Germinal center (tissue), 1 donor: ENCODE results near the gene S100P.
A peak's percentile ranks its signal among the peaks of the same experiment; 100 is the strongest.

Experiments
- DNase-seq: peaks from one replicate; pipeline ENCODE4 v3.0.0; 2012; ENCODE audit warnings: mixed read lengths, low spot score

S100P gene

DNA sequence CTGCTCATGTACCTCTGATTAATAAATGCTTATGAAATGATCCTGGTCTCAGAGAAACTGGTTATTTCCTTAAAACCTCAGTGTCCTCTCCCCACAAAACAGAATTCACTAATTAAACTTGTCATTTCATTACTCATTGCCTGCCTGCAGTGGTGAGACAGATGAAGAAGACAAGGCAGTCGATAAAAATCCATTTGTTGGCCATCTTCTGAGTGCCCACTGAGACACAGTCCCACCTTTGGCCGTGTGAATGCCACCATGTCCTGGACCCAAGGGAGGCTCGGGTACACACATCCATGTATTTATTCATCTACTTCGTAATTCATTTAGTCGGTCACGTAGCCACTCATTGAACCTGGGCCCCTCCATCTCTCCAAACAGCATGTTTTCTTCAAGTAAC lies 3.5 kb downstream of the S100P start:
- DNase-seq: no peak

DNA sequence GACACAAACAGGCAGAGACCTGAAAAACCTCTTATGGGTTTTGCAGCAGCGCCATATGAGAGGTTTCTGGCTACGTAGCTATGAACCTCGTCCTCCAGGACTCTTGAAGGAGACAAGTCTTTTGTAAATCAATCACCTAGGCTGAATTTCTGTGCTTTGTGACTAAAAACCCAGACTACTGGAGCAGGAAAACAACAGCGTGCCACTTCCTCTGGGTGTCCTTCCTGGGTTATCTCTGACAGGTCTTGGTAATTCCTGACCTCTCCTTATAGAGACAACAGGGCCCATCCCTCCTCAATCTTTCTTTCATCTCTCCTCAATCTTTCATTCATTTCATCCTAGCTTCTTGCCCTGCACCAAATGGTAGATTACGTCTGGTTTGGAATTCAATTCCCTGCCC lies 5.7 kb downstream of the S100P start:
- DNase-seq: no peak

DNA sequence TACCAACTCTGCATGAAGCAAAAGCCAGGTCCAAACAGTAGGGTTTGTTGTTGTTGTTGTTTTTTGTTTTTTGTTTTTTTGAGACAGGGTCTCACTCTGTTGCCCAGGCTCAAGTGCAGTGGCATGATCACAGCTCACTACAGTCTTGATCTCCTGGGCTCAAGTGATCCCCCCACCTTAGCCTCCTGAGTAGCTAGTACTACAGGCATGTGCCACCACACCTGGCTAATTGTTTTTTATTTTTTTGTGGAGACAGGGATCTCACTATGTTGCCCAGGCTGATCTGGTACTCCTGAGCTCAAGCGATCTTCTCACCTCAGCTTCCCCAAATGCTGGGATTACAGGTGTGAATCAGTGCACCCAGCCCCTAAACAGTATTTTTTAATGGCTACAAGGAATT lies 6.2 kb downstream of the S100P start:
- no peak for DNase-seq

DNA sequence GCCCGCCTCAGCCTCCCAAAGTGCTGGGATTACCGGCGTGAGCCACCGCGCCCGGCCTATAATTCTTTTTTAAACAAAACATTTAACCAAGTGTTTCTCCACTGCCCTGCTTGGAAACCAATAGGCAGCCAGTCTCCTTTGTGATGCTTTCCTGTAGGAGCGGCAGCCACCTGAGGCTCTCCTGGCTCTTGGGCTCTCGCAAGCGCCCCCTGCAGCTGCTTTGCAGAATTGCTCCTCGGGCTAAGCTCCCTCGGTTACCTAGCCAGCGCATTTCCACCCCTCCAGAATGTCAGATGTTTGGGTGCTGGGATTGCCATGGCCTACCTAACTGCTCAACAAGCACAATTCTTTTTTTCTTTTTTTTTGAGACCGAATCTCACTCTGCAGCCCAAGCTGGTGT lies 7.7 kb downstream of the S100P start:
- no peak for DNase-seq

DNA sequence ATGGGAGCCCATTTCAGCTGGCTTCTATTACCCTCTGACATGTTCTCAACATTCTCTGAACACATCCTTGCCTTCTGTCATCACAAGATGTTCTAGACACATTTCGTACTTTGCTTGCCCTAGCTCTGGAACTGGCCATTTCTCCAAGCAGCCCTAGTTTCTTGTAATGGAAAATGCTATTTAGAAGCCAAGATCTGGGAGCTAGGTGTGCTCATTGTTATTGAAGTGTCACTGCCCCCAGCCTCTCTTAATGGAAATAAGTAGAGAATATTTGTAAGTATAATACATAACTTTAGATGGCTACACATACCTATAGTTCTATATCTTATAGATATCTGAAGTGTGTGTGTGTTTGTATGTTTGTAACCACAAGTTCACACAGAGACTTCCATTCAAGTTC lies 9.1 kb downstream of the S100P start:
- no peak for DNase-seq

DNA sequence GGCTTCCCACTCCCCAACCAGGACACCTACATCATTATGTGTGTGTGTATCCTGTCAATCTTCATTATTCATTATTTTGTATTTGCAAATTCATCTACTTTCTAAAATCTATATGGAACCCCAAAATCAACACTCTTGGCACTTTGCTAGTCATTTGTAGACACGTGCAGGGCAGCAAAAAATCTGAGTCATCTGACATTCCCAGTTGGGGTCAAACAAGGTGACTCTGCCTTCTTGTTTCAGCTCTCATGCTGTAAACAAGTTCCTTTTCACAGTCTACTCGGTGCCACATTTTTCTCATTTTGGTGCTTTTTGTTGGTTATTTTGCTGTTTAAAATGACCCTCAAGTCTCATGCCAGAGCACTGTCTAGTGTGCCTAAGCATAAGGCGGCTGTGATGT lies 10.1 kb downstream of the S100P start:
- DNase-seq: no peak

DNA sequence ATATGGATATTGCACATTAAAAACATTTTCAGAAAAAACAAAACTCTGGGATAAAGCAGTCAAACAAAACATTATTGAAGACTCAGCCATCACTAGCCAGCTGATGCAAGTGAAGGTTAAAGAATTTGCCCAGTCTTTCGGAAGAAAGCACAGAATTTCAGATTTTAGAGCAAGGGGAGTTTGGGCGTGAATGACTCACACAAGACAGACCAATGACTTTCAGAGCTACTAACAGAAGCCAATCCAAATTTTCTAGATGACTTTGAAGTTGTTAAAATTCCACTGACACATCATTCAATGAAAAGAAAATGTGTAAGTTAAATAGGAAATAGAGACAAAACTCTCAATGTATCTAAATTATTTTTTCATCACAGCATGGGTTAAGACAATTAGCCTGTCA lies 12.0 kb downstream of the S100P start:
- DNase-seq: no peak

DNA sequence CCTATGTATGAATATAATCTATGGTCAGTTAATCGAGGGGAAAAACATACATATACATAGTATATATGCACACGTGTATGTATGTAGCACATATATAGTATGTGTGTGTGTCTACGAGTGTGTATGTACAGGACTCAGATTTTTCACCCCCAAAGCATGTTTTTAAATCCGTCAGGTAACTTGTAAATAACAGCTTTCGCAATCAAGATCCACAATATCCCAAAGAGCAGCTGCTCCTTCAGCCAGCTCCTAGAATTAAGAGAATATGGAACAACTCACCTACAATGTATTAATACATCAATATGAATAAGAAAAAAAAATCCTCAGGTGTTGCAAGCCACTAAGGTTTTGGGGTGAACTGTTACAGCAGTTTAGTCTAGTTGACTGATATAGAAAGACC lies 12.5 kb downstream of the S100P start:
- DNase-seq: no peak

DNA sequence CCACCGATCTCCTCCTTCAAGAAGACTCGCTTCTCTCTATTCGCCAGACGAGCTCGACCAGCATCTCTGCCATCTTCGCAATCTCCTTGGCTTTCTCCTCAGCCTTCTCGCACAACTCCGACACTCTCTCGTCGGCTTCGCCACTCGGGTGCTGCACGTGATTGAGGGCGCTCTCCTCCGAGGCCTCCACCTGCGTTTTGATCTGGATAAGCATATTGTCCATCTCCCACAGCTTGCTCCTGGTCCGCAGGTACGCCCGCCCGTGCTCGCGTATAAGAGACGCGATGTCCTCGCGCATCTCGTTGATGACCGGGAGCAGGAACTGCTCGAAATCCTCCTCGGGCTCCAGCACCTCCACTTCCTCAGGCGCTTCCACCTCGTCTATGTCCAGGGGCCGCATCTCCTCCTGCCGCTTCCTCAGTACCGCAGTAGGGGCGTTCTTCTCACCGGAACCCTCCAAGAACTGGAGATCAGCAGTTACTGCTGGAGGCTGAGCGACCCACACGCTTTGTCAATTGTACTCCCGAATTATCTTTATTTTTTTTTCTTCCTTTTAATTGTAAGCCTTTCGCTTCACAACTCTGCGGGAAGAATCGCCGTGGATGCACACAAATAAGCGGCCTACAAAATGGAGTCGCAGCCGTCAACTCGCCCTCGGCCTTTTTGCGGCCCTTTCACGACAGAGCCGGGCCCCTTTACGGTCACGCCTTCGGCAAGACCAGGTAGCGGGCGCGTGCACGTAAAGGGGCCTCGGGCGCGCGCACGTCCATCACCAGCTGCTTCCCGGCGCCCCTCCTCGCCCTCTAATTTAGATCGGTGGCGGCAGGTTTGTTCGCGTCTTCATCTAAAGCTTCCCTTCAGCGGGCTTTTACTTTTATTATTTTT lies 15.8 kb downstream of the S100P start, which contains the start of gene MRFAP1L1:
Gene MRFAP1L1 (minus strand): TSS at position 636 of the 885 bp plus-strand sequence. CDS start 236 bp downstream, at position 400.
- DNase-seq: peak; percentile 95

DNA sequence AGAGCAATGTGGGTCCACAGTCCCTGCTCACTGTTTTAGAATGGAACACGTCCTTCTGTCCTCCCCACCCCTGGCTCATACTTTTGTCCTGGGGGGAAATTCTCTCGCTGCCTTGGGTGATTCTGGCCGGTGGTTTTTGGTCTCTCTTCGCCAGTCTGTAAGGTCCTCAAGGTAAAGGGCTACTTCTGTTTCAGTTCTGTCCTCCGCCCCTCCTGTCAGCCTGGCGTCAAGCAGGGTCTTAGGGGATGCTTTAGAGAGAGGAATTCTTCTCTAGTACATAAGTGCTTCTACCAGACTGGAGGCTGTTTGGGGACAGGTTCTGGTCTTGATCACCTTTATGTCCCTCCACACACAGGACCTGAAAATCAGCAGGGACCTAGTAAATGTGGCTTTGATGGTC lies 16.6 kb downstream of the S100P start:
- DNase-seq: no peak

DNA sequence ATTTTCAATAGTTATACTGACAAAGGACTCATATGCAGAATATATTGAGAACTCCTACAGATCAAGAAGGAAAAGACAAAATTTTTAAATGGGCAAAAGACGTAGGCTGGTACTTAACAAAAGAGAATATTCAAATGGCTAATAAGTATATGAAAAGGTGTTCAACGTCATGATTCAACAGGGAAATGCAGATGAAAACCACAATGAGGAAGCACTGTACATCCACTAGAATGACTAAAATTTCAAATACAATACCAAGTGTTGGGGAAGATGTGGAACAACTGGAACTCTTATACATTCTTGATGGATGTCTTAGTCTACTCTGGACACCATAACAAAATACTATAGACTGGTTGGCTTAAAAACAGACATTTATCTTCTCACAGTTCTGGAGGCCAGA lies 17.3 kb downstream of the S100P start:
- DNase-seq: no peak

DNA sequence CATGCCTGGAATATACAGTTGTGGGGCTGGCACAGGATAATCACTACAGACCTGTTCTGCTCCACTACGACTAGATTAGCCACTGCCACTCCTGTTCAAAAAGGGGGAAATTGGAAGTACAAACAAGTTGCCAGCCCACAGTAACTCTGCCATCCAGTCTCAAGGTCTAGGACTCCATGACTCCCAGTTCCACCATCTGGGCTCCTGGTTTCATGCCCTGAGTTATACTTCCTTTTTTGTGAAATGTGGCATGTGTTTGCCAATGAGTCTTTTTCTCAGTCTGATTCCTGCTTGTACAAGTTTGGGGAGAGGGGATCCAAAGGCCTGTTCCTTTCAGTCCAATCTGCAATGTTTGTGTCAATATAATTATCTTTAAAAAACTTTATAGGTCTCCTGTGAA lies 21.3 kb downstream of the S100P start:
- DNase-seq: no peak

DNA sequence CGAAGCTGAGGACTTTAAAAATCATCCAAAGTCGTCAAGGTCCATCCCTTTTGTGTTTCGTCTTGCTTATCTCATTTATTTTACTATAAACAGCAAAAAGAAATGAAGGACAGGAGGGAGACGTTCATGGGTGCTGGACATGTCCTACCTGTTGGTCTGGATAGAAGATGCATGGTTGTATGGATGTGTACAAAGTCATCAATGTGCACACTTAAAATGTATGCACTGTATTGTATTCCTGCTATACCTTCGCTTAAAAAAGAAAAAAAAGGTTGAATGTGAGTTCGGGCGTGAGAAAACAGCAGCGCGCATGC lies 22.0 kb downstream of the S100P start:
- no peak for DNase-seq

DNA sequence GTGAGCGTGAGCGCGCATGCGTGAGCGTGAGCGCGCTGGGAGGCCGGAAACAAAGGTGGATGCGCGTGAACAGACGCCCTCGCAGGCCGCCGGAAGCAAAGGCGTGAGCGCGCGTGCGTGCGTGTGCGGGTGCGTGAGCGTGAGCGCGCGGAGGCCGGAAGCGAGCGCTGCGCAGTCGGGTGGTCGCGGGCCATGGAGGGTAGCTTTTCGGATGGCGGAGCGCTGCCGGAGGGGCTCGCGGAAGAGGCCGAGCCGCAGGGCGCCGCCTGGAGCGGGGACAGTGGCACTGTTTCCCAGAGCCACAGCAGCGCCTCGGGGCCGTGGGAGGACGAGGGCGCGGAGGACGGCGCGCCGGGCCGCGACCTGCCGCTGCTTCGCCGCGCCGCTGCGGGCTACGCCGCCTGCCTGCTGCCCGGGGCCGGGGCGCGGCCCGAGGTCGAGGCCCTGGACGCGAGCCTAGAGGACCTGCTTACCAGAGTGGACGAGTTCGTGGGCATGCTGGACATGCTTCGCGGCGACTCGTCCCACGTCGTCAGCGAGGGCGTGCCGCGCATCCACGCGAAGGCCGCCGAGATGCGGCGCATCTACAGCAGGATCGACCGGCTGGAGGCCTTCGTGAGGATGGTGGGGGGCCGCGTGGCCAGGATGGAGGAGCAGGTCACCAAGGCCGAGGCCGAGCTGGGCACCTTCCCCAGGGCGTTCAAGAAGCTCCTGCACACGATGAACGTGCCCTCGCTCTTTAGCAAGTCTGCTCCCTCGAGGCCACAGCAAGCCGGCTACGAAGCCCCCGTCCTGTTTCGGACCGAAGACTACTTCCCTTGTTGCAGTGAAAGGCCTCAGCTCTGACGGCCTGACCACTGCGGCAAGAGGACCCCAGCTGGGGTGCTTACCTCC lies 22.6 kb downstream of the S100P start, which contains the start of gene BLOC1S4:
Gene BLOC1S4 (plus strand): TSS at position 157 of the 894 bp plus-strand sequence. CDS start 36 bp downstream, at position 193.
- peak; percentile 95 for DNase-seq

DNA sequence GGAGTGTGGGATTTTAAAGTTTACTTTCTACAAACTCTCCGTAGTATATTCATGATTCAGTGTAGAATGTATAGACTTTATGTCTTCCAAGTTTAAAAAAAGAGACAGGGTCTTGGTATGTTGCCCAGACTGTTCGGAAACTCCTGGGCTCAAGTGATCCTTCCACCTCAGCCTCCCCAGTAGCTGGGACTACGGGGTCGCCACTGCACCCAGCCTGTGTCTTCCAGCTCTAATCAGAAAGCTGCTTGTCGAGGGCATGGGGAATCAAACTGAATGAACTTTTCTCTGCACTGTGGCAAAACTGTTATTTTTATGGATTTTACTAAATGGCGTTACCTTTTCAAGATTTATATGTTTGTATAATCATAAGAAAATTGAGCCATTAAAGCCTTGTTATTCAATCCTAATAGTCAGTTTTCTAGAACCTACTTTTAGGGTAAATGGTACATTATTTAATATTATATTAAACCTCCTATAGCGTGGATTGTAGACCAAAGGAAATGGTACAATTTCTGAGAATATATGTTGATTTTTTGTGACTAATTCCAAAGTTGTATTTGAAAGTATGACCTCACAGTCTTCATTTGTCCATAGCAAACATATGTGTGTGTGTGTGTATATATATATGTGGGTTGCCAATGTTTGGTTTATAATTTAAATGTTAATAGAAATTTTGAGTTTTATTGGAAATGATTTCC lies 23.4 kb downstream of the S100P start:
- DNase-seq: no peak

DNA sequence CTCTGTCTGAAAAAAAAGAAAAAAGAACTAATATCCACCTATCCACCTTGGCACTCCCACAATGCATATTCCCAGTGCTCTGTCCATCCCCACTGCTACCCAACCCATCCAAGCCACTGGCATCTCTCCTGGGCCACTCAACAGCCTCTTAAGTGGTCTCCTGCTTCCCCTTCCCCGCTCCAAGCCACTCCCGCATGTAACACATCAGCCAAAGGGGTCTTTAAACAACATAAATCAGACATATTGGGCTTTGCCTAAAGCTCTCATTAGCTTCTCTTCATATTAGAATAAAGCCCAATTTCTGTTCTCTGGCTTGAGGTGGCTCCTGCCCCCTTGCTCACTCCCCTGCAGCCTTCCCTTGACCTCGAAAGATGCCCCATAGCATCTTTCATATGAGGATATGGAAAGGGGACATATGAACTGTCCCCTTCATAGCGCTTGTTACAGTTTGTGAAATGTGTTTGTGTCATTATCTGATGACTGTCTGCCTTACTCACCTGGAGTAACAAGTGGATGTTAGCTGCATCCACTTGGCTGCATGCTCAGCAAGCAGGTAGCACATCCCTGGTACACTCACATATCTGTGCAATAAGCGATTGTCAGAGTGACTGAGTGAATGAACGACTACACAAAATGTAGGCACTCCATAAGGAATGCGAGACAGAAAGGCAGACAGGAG lies 25.4 kb downstream of the S100P start:
- DNase-seq: no peak

DNA sequence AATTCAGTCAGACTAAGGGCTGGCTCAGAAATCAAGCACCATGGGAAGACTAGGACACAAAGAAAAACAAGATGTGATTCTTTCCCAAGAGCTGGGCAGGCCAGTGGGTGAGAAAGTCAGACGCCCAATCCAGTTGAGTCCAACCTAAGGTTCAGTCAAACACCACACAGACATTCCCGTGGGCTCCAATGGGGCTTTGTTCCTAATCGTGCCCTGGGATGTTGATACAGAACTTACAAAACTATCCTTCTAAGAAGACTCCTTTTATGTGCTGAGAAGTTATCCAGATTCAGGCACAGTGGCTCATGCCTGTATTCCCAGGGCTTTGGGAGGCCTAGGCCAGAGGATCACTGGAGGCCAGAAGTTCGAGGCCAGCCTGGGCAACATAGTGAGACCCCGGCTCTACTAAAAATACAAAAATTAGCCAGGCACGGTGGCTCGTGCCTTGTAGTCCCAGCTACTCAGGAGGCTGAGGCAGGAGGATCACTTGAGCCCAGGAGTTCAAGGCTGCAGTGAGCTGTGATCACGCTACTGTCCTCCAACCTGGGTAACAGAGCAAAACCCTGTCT lies 26.0 kb downstream of the S100P start:
- DNase-seq: no peak

DNA sequence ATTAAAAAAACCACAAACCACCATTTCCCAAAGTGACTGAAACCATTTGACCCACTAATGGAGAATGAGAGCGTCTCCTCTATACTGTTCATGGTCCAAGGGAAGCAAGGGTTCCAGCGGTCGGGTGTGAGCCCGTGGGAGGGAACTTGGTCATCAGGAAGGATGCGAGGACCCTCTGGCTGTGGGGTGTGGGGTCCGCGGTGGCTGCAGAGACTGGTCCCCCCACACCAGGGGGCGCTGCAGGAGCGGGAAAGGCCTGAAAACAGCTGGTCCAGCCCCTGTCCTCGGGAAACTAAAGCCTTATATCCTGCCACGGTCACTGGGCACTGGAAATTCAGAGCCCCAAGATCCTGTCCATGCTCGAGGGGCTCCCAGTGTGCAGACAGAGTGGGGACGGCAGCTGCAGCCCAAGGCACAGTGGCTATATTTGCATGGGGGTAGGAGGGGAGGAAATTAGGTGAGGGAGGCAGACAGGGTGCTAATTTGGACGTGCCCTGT lies 26.6 kb downstream of the S100P start:
- peak; percentile 87 for DNase-seq

DNA sequence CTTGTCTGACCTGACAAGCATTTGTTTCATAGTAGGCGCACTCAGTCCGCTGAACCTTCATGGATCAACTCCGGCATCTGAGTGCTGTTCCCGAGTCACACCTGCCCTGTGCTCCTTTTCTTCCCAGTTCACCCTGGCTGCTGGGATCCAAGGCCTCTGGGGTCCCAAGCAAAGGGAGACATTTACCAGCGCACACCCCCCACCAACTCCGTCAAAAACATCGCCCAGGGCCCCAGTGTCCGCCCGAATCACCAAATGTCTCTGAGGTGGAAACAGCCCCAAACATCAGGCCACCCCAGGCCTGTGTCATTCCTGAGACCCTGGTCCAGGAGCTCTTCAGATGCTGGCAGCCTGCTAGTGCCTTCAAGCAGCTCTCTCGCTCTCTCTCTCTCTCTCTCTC lies 27.4 kb downstream of the S100P start:
- DNase-seq: no peak

DNA sequence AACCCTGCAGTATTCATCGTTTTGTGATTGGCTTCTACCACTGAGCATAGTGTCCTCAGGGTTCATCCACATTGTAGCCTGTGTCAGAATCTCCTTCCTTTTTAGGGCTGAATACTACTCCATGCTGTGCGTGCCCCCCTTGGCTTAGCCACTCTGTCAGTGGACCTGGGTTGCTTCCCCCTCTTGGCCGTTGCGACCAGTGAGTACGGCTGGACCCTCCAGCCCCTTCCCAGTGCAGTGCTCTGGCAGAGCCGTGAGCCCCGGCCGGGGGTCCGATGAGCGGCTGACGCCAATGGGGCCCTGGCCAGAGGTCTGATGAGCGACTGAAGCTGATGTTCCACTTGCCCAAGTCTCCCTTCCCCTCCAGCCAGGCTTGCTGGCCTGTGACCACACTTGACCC lies 29.2 kb downstream of the S100P start:
- DNase-seq: no peak

DNA sequence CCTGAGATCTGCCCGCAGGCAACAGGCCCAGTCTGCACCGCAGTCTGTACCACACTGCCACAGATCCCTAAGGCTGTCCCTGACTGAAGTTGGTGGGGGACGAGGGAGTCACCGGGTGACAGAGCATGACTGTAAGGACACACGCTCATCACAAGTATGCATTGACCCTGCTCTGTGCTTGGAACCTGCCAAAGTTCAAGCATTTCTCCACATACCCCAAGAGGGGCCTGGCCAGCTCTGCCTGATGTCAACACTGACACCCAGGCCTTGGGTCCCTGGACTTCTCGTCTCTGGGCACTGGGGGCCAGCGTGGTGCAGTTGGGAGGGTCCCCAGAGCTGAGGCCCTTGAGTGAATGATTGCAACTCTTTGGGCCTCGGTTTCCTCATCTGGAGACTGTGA lies 30.2 kb downstream of the S100P start:
- DNase-seq: no peak
